HepG2 (cell line): ENCODE data around the gene COX4I2. TPM values are rescaled to one million over a fixed set of nuclear protein-coding genes. Genes with fewer than 3 reads are reported as not detected.

ENCODE experiments used
- ATAC-seq: fragments of 200-7000 bp; cut with Tn5 transposase; 3 replicates; pipeline ENCODE4 v1.9.1; 2020; ENCODE audit warnings: mild to moderate bottlenecking, moderate library complexity
- BruUV-seq: library from RNA; stranded (reverse); fragments of 400-500 nt; replicated peaks from 2 replicates; lab custom pipeline; 2021; lab: Mats Ljungman, UMichigan
- CTCF ChIA-PET: fragments of 300-600 bp; formaldehyde crosslinking; extraction: SDS; loops from one replicate; lab custom pipeline; 2021; ENCODE audit warnings: low total read pairs, inconsistent platforms, low intra/inter-chr PET ratio; lab: Yijun Ruan, JAX
- POLR2A ChIA-PET: fragments of 350-600 bp; sonication (Branson Sonifier 250); formaldehyde crosslinking; loops from one replicate; lab custom pipeline; 2020; ENCODE audit warnings: antibody characterized with exemption, inconsistent platforms; lab: Yijun Ruan, JAX
- DNase-seq: peaks from one replicate; pipeline ENCODE4 v3.0.0-alpha.2; 2015; ENCODE audit warnings: low spot score
- FAIRE-seq: peaks from 3 replicates; lab custom pipeline; 2011; peaks lifted over from hg19 to GRCh38; lab: Jason Lieb, UNC
- H2AFZ ChIP-seq: one replicate; pipeline ENCODE4 v1.6.1; 2011; ENCODE audit warnings: low read length, inconsistent platforms
- H3K27ac ChIP-seq: fragments of 300-600 bp; 3 replicates; pipeline ENCODE4 v1.8.0; 2011; ENCODE audit warnings: mixed run types, mild to moderate bottlenecking, mixed read lengths, low read length, inconsistent platforms; ENCODE audit not compliant: insufficient read depth; ENCODE audit errors: extremely low read length
- H3K27me3 ChIP-seq, 2 experiments: fragments of 200-600 bp in 1 of 2; 2 replicates in 1 of 2; 3 replicates in 1 of 2; pipeline versions ENCODE4 v1.6.0 to v1.8.0; 2011; ENCODE audit warnings: low read length in 2 of 2, mild to moderate bottlenecking in 2 of 2, moderate library complexity in 2 of 2, inconsistent platforms in 1 of 2; ENCODE audit not compliant: insufficient read depth in 2 of 2, control insufficient read depth in 1 of 2
- H3K36me3 ChIP-seq, 2 experiments: fragments of 200-600 bp in 1 of 2; replicated peaks in 1 of 2; 2 replicates in 1 of 2; 3 replicates in 1 of 2; pipeline versions ENCODE4 v1.5.1 to v1.8.0; 2011; ENCODE audit warnings: low read length in 2 of 2, inconsistent platforms in 1 of 2; ENCODE audit not compliant: insufficient read depth in 2 of 2, control insufficient read depth in 1 of 2
- H3K4me1 ChIP-seq: 2 replicates; pipeline ENCODE4 v1.5.1; 2012; ENCODE audit warnings: low read length, inconsistent platforms; ENCODE audit not compliant: insufficient read depth
- H3K4me2 ChIP-seq: 2 replicates; pipeline ENCODE4 v1.6.0; 2011; ENCODE audit warnings: low read depth, low read length, inconsistent platforms
- H3K4me3 ChIP-seq, 3 experiments: fragments of 200-600 bp in 1 of 3; sonication (generic), shearing (Covaris generic) in 1 of 3; replicated peaks in 1 of 3; 2 replicates each; pipeline ENCODE4 v1.5.1; 2011 to 2016; ENCODE audit warnings: low read length in 3 of 3, inconsistent platforms in 2 of 3, low read depth in 2 of 3, mild to moderate bottlenecking in 2 of 3, control low read depth in 1 of 3, mixed read lengths in 1 of 3; ENCODE audit not compliant: insufficient read depth in 1 of 3
- H3K79me2 ChIP-seq: one replicate; pipeline ENCODE4 v1.6.1; 2011; ENCODE audit warnings: low read length, inconsistent platforms; ENCODE audit not compliant: insufficient read depth
- H3K9ac ChIP-seq: 2 replicates; pipeline ENCODE4 v1.6.0; 2011; ENCODE audit warnings: mild to moderate bottlenecking, low read depth, low read length, inconsistent platforms; ENCODE audit not compliant: insufficient read depth
- H3K9me3 ChIP-seq: 2 replicates; pipeline ENCODE4 v1.5.1; 2012; ENCODE audit warnings: mild to moderate bottlenecking, low read length
- H4K20me1 ChIP-seq: 2 replicates; pipeline ENCODE4 v1.6.0; 2011; ENCODE audit warnings: inconsistent platforms, mild to moderate bottlenecking, low read length, moderate library complexity; ENCODE audit not compliant: insufficient read depth
- ADNP ChIP-seq: sonication (generic); formaldehyde crosslinking; IDR thresholded peaks from 2 replicates; pipeline ENCODE4 v1.4.0; 2020; ENCODE audit warnings: missing genetic modification reagents
- BRCA1 ChIP-seq: sonication (generic); formaldehyde crosslinking; IDR thresholded peaks from 2 replicates; pipeline ENCODE4 v1.4.0; 2020; ENCODE audit warnings: missing genetic modification reagents
- CEBPG ChIP-seq: IDR thresholded peaks from 2 replicates; pipeline ENCODE4 v1.6.1; 2016
- ERF ChIP-seq: IDR thresholded peaks from 2 replicates; pipeline ENCODE4 v1.6.1; 2018; ENCODE audit warnings: missing biosample characterization, missing genetic modification reagents
- KDM5B ChIP-seq: sonication (generic); formaldehyde crosslinking; IDR thresholded peaks from 2 replicates; pipeline ENCODE4 v1.4.0; 2020; ENCODE audit warnings: missing genetic modification reagents, mild to moderate bottlenecking, borderline replicate concordance
- NCOA2 ChIP-seq: sonication (generic); formaldehyde crosslinking; IDR thresholded peaks from 2 replicates; pipeline ENCODE4 v1.8.0; 2022; ENCODE audit warnings: inconsistent platforms
- REPIN1 ChIP-seq: sonication (generic); formaldehyde crosslinking; IDR thresholded peaks from 2 replicates; pipeline ENCODE4 v1.8.0; 2022; ENCODE audit warnings: missing genetic modification reagents, low read depth, mild to moderate bottlenecking, borderline replicate concordance
- RFX5 ChIP-seq: IDR thresholded peaks from 2 replicates; pipeline ENCODE4 v1.6.1; 2011; ENCODE audit warnings: low read depth, low read length, improper control_type of control experiment
- SIN3B ChIP-seq: fragments of 150-350 bp; IDR thresholded peaks from 2 replicates; pipeline ENCODE4 v1.6.1; 2014; ENCODE audit warnings: low read length
- SMAD3 ChIP-seq: sonication (generic); formaldehyde crosslinking; IDR thresholded peaks from 2 replicates; pipeline ENCODE4 v1.4.0; 2020; ENCODE audit warnings: missing genetic modification reagents
- ZNF644 ChIP-seq: IDR thresholded peaks from 2 replicates; pipeline ENCODE4 v1.6.1; 2016; ENCODE audit warnings: low read depth
- ZNF776 ChIP-seq: sonication (generic); formaldehyde crosslinking; IDR thresholded peaks from 2 replicates; pipeline ENCODE4 v1.4.0; 2020; ENCODE audit warnings: mild to moderate bottlenecking, missing genetic modification reagents
- WGBS: methylation state at CpG from one replicate; pipeline ENCODE4 v1.1.6; 2017; ENCODE audit warnings: low lambda C conversion rate; 5-methylcytosine and 5-hydroxymethylcytosine counted together
- in situ Hi-C: cut with HindIII; loops from 2 replicates; pipeline ENCODE4 v1.10.0; 2017; ENCODE audit warnings: low pct_unique_long_range_greater_than_20kb; ENCODE audit not compliant: extremely low pct_ligation_motif_present
- intact Hi-C: fragments of 100-400 bp; cut with micrococcal nuclease; formaldehyde crosslinking; loops from one replicate; pipeline ENCODE4 v1.10.0; 2022; ENCODE audit not compliant: unreplicated experiment
- polyA plus RNA-seq, 8 experiments: library from polyadenylated mRNA; depleted of rRNA in 3 of 8; stranded (reverse) in 7 of 8; unstranded in 1 of 8; fragments of >200 nt; fragmentation: Illumina TruSeq in 4 of 8; extraction: Trizol in 4 of 8; gene quantifications; 2 replicates each; pipeline versions ENCODE4 v1.2.1 to v1.2.3, GENCODE V29; 2011 to 2016; ENCODE audit warnings: low read depth in 4 of 8, missing spikeins in 1 of 8, mixed read lengths in 1 of 8; ENCODE audit not compliant: insufficient read depth in 1 of 8
- total RNA-seq, 5 experiments: library from RNA; depleted of rRNA; stranded (reverse); fragments of >200 nt; fragmentation: Illumina TruSeq; extraction: Trizol; gene quantifications; 2 replicates each; pipeline ENCODE4 v1.2.3, GENCODE V29; 2016; ENCODE audit warnings: low read depth in 1 of 5
- TF ChIP-seq, protein P1 (sequence below): sonication (generic); formaldehyde crosslinking; IDR thresholded peaks from 2 replicates; pipeline ENCODE4 v1.5.0; 2020; ENCODE audit warnings: mild to moderate bottlenecking, missing genetic modification reagents, moderate library complexity
- TF ChIP-seq, protein P2 (sequence below): sonication (generic); formaldehyde crosslinking; IDR thresholded peaks from 2 replicates; pipeline ENCODE4 v1.4.0; 2020; ENCODE audit warnings: missing genetic modification reagents, mild to moderate bottlenecking, borderline replicate concordance
- TF ChIP-seq, protein P3 (sequence below): fragments of 450-650 bp; IDR thresholded peaks from 2 replicates; pipeline ENCODE4 v1.6.1; 2017

The COX4I2 gene
- total and polyA plus RNA-seq, 2 of the 13 experiments (the other 11 are each of a cell fraction or from before 2014, with no cell fraction given): 1.1 TPM; not detected in 1

DNA sequence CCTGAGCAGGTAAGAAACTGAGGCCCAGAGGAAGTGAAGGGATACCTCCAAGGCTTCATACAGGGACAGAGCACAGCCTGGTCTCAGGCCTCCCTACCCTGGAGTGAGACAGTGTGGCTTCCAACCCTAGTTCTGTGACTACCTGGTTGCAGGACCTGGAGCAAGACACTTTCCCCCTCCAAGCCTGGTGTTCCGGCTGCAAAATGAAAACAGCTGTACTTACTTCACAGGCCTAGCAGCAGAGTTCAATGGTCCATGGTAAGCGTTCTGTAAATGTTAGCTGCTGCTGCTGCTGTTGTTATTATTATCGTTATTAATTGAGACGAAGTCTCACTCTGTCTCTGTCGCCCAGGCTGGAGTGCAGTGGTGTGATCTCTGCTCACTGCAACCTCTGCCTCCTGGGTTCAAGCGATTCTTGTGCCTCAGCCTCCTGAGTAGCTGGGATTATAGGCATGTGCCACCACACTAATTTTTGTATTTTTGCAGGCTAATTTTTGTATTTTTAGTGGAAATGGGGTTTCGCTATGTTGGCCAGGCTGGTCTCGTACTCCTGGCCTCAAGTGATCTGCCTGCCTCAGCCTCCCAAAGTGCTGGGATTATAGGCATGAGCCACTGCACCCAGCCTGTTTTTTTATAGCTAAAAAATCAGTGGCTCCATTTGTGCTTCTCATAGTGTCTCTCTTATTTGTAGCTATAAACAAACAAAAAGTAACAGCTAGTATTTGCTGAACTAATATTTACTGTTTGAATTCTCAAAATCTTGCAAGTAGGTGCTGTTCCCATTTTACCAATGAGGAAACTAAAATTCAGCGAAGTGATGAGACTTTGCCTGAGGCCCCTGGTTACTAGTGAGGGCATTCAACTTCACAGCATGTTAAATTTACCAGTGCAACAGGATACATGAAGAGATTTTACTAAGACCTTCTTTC lies 41.9 kb downstream of the COX4I2 start:
- no peaks in the 10 kb centered on the region for H3K27me3 ChIP-seq
- intact Hi-C loops (loop anchor here (1.0 to 2.0 kb wide), 2 partner anchors 15 to 44 kb away; no protein-coding TSS in a partner anchor), in situ Hi-C loops (no loop called here)
- H3K4me2 ChIP-seq: peak overlapping the region; percentile 34
- peaks cover 96% of the 10 kb centered on the region for H3K4me1 ChIP-seq
- H3K9ac ChIP-seq: peak overlapping the region; percentile 23; the same call in 1 of the 2 replicates
- BruUV-seq: no TSS peak
- H3K79me2 ChIP-seq: peaks cover 93% of the 10 kb centered on the region
- POLR2A ChIA-PET: interaction anchor here (0.7 to 20.7 kb wide), 9 partner anchors 9 to 59 kb away, joined by 3 to 643 read pairs (median 17); partner anchors contain the start of genes BCL2L1 and TPX2
- no peaks in the 10 kb centered on the region for H3K9me3 ChIP-seq
- no peak for FAIRE-seq
- CTCF ChIA-PET: interaction anchor here (1.5 to 4.1 kb wide), 2 partner anchors 18 to 44 kb away, joined by 3 to 13 read pairs; partner anchors contain the start of gene BCL2L1
- peak; percentile 53 for DNase-seq
- no peak overlapping the region for H2AFZ ChIP-seq
- 51% methylated on average over 9 of the region's 9 CpGs for WGBS
- H3K27ac ChIP-seq: peak overlapping the region; percentile 55
- H3K4me3 ChIP-seq: no peak overlapping the region
- H4K20me1 ChIP-seq: peaks cover 57% of the 10 kb centered on the region
- H3K36me3 ChIP-seq: peaks cover 63 to 87% of the 10 kb centered on the region in 2 experiments
- peak; percentile 36 for ATAC-seq
- peak; percentile 34; the same call in 1 of the 2 replicates for TF ChIP-seq CEBPG (CRISPR knock-in tag)
- TF ChIP-seq NCOA2 (CRISPR knock-in tag): peak; percentile 38; the same call in 1 of the 2 replicates
- TF ChIP-seq ZNF644 (CRISPR knock-in tag): no peak
- TF ChIP-seq, protein P1, sequence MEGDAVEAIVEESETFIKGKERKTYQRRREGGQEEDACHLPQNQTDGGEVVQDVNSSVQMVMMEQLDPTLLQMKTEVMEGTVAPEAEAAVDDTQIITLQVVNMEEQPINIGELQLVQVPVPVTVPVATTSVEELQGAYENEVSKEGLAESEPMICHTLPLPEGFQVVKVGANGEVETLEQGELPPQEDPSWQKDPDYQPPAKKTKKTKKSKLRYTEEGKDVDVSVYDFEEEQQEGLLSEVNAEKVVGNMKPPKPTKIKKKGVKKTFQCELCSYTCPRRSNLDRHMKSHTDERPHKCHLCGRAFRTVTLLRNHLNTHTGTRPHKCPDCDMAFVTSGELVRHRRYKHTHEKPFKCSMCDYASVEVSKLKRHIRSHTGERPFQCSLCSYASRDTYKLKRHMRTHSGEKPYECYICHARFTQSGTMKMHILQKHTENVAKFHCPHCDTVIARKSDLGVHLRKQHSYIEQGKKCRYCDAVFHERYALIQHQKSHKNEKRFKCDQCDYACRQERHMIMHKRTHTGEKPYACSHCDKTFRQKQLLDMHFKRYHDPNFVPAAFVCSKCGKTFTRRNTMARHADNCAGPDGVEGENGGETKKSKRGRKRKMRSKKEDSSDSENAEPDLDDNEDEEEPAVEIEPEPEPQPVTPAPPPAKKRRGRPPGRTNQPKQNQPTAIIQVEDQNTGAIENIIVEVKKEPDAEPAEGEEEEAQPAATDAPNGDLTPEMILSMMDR (CRISPR knock-in tag): no peak
- no peak for TF ChIP-seq BRCA1
- peak; percentile 88 for TF ChIP-seq RFX5
- TF ChIP-seq ZNF776 (CRISPR knock-in tag): no peak
- TF ChIP-seq, protein P2, sequence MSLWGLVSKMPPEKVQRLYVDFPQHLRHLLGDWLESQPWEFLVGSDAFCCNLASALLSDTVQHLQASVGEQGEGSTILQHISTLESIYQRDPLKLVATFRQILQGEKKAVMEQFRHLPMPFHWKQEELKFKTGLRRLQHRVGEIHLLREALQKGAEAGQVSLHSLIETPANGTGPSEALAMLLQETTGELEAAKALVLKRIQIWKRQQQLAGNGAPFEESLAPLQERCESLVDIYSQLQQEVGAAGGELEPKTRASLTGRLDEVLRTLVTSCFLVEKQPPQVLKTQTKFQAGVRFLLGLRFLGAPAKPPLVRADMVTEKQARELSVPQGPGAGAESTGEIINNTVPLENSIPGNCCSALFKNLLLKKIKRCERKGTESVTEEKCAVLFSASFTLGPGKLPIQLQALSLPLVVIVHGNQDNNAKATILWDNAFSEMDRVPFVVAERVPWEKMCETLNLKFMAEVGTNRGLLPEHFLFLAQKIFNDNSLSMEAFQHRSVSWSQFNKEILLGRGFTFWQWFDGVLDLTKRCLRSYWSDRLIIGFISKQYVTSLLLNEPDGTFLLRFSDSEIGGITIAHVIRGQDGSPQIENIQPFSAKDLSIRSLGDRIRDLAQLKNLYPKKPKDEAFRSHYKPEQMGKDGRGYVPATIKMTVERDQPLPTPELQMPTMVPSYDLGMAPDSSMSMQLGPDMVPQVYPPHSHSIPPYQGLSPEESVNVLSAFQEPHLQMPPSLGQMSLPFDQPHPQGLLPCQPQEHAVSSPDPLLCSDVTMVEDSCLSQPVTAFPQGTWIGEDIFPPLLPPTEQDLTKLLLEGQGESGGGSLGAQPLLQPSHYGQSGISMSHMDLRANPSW (CRISPR knock-in tag): 0 out of 2 replicates have a peak, but pooled peaks have one; percentile 51
- TF ChIP-seq, protein P3, sequence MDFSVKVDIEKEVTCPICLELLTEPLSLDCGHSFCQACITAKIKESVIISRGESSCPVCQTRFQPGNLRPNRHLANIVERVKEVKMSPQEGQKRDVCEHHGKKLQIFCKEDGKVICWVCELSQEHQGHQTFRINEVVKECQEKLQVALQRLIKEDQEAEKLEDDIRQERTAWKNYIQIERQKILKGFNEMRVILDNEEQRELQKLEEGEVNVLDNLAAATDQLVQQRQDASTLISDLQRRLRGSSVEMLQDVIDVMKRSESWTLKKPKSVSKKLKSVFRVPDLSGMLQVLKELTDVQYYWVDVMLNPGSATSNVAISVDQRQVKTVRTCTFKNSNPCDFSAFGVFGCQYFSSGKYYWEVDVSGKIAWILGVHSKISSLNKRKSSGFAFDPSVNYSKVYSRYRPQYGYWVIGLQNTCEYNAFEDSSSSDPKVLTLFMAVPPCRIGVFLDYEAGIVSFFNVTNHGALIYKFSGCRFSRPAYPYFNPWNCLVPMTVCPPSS: no peak
- TF ChIP-seq SIN3B: no peak
- no peak for TF ChIP-seq ADNP (CRISPR knock-in tag)
- no peak; the same call in 1 of the 2 replicates for TF ChIP-seq ERF (CRISPR knock-in tag)
- TF ChIP-seq REPIN1 (CRISPR knock-in tag): no peak
- peak; percentile 46; the same call in 1 of the 2 replicates for TF ChIP-seq KDM5B (CRISPR knock-in tag)
- TF ChIP-seq SMAD3 (CRISPR knock-in tag): peak; percentile 37; the same call in 1 of the 2 replicates
